ENCODE measurements around the gene TNIK.

TNIK gene

GRCh38 chr3:171055336-171056178 is 404.6 kb downstream of the TNIK start:
- no peak for TF ChIP-seq CTCF (conservative IDR thresholded peaks at IDR 0.05; ENCODE audit: low read length)
- peak; percentile 36 for DNase-seq (ENCODE audit: low read depth)
- no peak overlapping the region for H3K4me3 ChIP-seq (ENCODE audit: low read length)

GRCh38 chr3:171054921-171055320 is 405.3 kb downstream of the TNIK start:
- DNase-seq (ENCODE audit: low read depth), result peak; percentile 13
- H3K4me3 ChIP-seq (ENCODE audit: low read length), result no peak overlapping the region
- no peak for TF ChIP-seq CTCF (conservative IDR thresholded peaks at IDR 0.05; ENCODE audit: low read length)

GRCh38 chr3:171054231-171054630 is 406.0 kb downstream of the TNIK start:
- TF ChIP-seq CTCF (conservative IDR thresholded peaks at IDR 0.05; ENCODE audit: low read length), result no peak
- H3K4me3 ChIP-seq (ENCODE audit: low read length), result no peak overlapping the region
- no peak for DNase-seq (ENCODE audit: low read depth)

GRCh38 chr3:171049861-171050444 is 410.3 kb downstream of the TNIK start:
- H3K4me3 ChIP-seq (ENCODE audit: low read length), result no peak overlapping the region
- TF ChIP-seq CTCF (conservative IDR thresholded peaks at IDR 0.05; ENCODE audit: low read length), result peak; percentile 84
- DNase-seq (ENCODE audit: low read depth), result peak; percentile 57

- DNase-seq (ENCODE audit: low read depth), result no peak
- no peak for TF ChIP-seq CTCF (conservative IDR thresholded peaks at IDR 0.05; ENCODE audit: low read length)
- H3K4me3 ChIP-seq (ENCODE audit: low read length), result no peak overlapping the region
These were observed 413.4 kb downstream of the TNIK start for GRCh38 chr3:171046760-171047159.

- DNase-seq (ENCODE audit: low read depth), result peak; percentile 90
- no peak overlapping the region for H3K4me3 ChIP-seq (ENCODE audit: low read length)
- TF ChIP-seq CTCF (conservative IDR thresholded peaks at IDR 0.05; ENCODE audit: low read length), result no peak
These were observed 415.1 kb downstream of the TNIK start for GRCh38 chr3:171044835-171045793.
